ENCODE data around the gene PLEKHO2.

- TF ChIP-seq NFIC (IDR thresholded peaks at IDR 0.05; ENCODE audit: low read depth, low read length) (no peak), POLR2A (IDR thresholded peaks at IDR 0.05; ENCODE audit: low read depth, low read length) (peak; percentile 41)
These were observed 23.6 kb downstream of the PLEKHO2 start for GRCh38 chr15:64865126-64865997.
